Right ventricle myocardium superior (tissue), 1 donor: Measurements from ENCODE around the gene VDAC1. TPM values are rescaled to one million over a fixed set of nuclear protein-coding genes. Genes with fewer than 3 reads are reported as not detected.
A peak's percentile ranks its signal among the peaks of the same experiment; 100 is the strongest.

ENCODE experiments used
- ATAC-seq: fragments of 200-7000 bp; cut with Tn5 transposase; one replicate; pipeline ENCODE4 v1.9.1; 2020; ENCODE audit warnings: mild to moderate bottlenecking; ENCODE audit not compliant: poor library complexity
- DNase-seq: peaks from one replicate; pipeline ENCODE4 v3.0.0-alpha.2; 2020
- intact Hi-C: fragments of 100-400 bp; cut with DNase I; formaldehyde crosslinking; loops from one replicate; pipeline ENCODE4 v1.11.2; 2022
- total RNA-seq: library from RNA; stranded (reverse); fragmentation: NEBNext Ultra II Directional; extraction: Animal tissue kit (Norgen Biotek cat#: 25700); gene quantifications from one replicate; pipeline ENCODE4 v1.2.1, GENCODE V29; 2021
- donor health status: DM: no; HTN: yes; CAD: no; lungs with severe emphysema.

VDAC1 gene
- total RNA-seq, 1 donor from 2014 or later: 475 TPM

GRCh38 chr5:134027288-134027615 is 22.5 kb upstream of the VDAC1 start:
- ATAC-seq (no peak), DNase-seq (no peak)
- intact Hi-C loops: no loop called here

- peak; percentile 69 for ATAC-seq
- intact Hi-C loops: no loop called here
- peak; percentile 49 for DNase-seq
These were observed 21.9 kb upstream of the VDAC1 start for GRCh38 chr5:134026521-134027287.

- ATAC-seq (no peak), DNase-seq (peak; percentile 13)
- intact Hi-C loops: no loop called here
These were observed 21.0 kb upstream of the VDAC1 start for GRCh38 chr5:134025786-134026185.

- ATAC-seq: no peak
These were observed 20.0 kb upstream of the VDAC1 start for GRCh38 chr5:134024811-134025210.

GRCh38 chr5:134022333-134022732 is 17.6 kb upstream of the VDAC1 start:
- intact Hi-C loops: no loop called here
- DNase-seq: peak; percentile 5
- ATAC-seq: peak; percentile 70

More at GRCh38 chr5:134024811-134025210, 20.0 kb upstream of the VDAC1 start:
- intact Hi-C loops: no loop called here
- peak; percentile 32 for DNase-seq

GRCh38 chr5:134020188-134020587 is 15.4 kb upstream of the VDAC1 start:
- intact Hi-C loops: no loop called here
- no peak for DNase-seq
- ATAC-seq: no peak

GRCh38 chr5:134019636-134020035 is 14.9 kb upstream of the VDAC1 start:
- no peak for ATAC-seq
- intact Hi-C loops: no loop called here
- peak; percentile 10 for DNase-seq

GRCh38 chr5:134018986-134019316 is 14.2 kb upstream of the VDAC1 start:
- intact Hi-C loops: no loop called here
- ATAC-seq (no peak), DNase-seq (no peak)

- DNase-seq (peak; percentile 23), ATAC-seq (peak; percentile 63)
- intact Hi-C loops: no loop called here
These were observed 13.6 kb upstream of the VDAC1 start for GRCh38 chr5:134018154-134018985.

GRCh38 chr5:134008266-134008749 is 3.5 kb upstream of the VDAC1 start:
- no peak for DNase-seq
- ATAC-seq: no peak
- intact Hi-C loops: no loop called here

GRCh38 chr5:134007581-134008265 is 2.9 kb upstream of the VDAC1 start:
- intact Hi-C loops: no loop called here
- ATAC-seq (no peak), DNase-seq (peak; percentile 40)

GRCh38 chr5:134006115-134006514 is 1.3 kb upstream of the VDAC1 start:
- DNase-seq: peak; percentile 40
- ATAC-seq: no peak
- intact Hi-C loops: no loop called here

- peak; percentile 37 for ATAC-seq
- peak; percentile 69 for DNase-seq
- intact Hi-C loops: no loop called here
These were observed 764 bp upstream of the VDAC1 start for GRCh38 chr5:134005417-134006061.

GRCh38 chr5:134003817-134004625 is 754 bp downstream of the VDAC1 start:
- intact Hi-C loops: no loop called here
- ATAC-seq: peak; percentile 36
- peak; percentile 79 for DNase-seq

GRCh38 chr5:134003064-134003816 is 1.5 kb downstream of the VDAC1 start:
- no peak for ATAC-seq
- DNase-seq: peak; percentile 22
- intact Hi-C loops: no loop called here

GRCh38 chr5:134001938-134002731 is 2.6 kb downstream of the VDAC1 start:
- ATAC-seq: no peak
- intact Hi-C loops: no loop called here
- DNase-seq: peak; percentile 34
